ENCODE measurements around the gene KCNMB3.

- no peak for TF ChIP-seq POLR2A (IDR thresholded peaks at IDR 0.05)
- no peak for TF ChIP-seq CTCF (IDR thresholded peaks at IDR 0.05)
These were observed 50.1 kb downstream of the KCNMB3 start for GRCh38 chr3:179200790-179201189.
